Type B pancreatic cell (in vitro differentiated cells): ENCODE data around the gene DNM2. TPM values are rescaled to one million over a fixed set of nuclear protein-coding genes. Genes with fewer than 3 reads are reported as not detected.

Experiments
- DNase-seq: peaks from one replicate; pipeline ENCODE4 v3.0.0; 2021; ENCODE audit warnings: mixed read lengths; ENCODE audit not compliant: unreplicated experiment; ENCODE audit errors: extremely low spot score
- H3K27ac Mint-ChIP-seq: 2 replicates; pipeline ENCODE4 v1.8.0; 2021; ENCODE audit warnings: mild to moderate bottlenecking, mixed read lengths
- H3K27me3 Mint-ChIP-seq: 2 replicates; pipeline ENCODE4 v1.8.0; 2021; ENCODE audit warnings: mixed read lengths
- H3K36me3 Mint-ChIP-seq: 2 replicates; pipeline ENCODE4 v1.8.0; 2021; ENCODE audit warnings: mixed read lengths
- H3K4me1 Mint-ChIP-seq: one replicate; pipeline ENCODE4 v1.8.0; 2021; ENCODE audit warnings: mixed read lengths; ENCODE audit not compliant: unreplicated experiment
- H3K4me3 Mint-ChIP-seq: 2 replicates; pipeline ENCODE4 v1.8.0; 2021; ENCODE audit warnings: mild to moderate bottlenecking, mixed read lengths
- H3K9me3 Mint-ChIP-seq: 2 replicates; pipeline ENCODE4 v1.8.0; 2021; ENCODE audit warnings: mixed read lengths
- CTCF ChIP-seq: fragments of 200-600 bp; sonication (generic); conservative IDR thresholded peaks from 2 replicates; pipeline ENCODE4 v1.5.0; 2021; ENCODE audit warnings: antibody characterized with exemption, mild to moderate bottlenecking
- total RNA-seq: library from RNA; stranded (reverse); gene quantifications from 2 replicates; pipeline ENCODE4 v1.2.1, GENCODE V29; 2021; ENCODE audit warnings: low replicate concordance

Gene DNM2
- total RNA-seq, 1 donor from 2014 or later, result 119 TPM

GRCh38 chr19:10677751-10678150, 40.1 kb upstream of the DNM2 start:
- DNase-seq, result no peak
- H3K27me3 Mint-ChIP-seq, result no peaks in the 10 kb centered on the region
- H3K4me1 Mint-ChIP-seq, result no peaks in the 10 kb centered on the region
- peaks cover 18% of the 10 kb centered on the region for H3K36me3 Mint-ChIP-seq
- H3K4me3 Mint-ChIP-seq, result no peak overlapping the region
- no peak overlapping the region for H3K27ac Mint-ChIP-seq
- no peaks in the 10 kb centered on the region for H3K9me3 Mint-ChIP-seq
- no peak for TF ChIP-seq CTCF

- H3K4me3 Mint-ChIP-seq, result no peak overlapping the region
- H3K4me1 Mint-ChIP-seq, result no peaks in the 10 kb centered on the region
- H3K36me3 Mint-ChIP-seq, result peaks cover 11% of the 10 kb centered on the region
- H3K27ac Mint-ChIP-seq, result no peak overlapping the region
- H3K27me3 Mint-ChIP-seq, result no peaks in the 10 kb centered on the region
- TF ChIP-seq CTCF, result no peak
- H3K9me3 Mint-ChIP-seq, result no peaks in the 10 kb centered on the region
- no peak for DNase-seq
Observed at GRCh38 chr19:10678813-10679212, 39.1 kb upstream of the DNM2 start.

- DNase-seq, result no peak
- Mint-ChIP-seq H3K9me3 (no peaks in the 10 kb centered on the region), H3K4me1 (no peaks in the 10 kb centered on the region), H3K27me3 (no peaks in the 10 kb centered on the region), H3K36me3 (peaks cover 15% of the 10 kb centered on the region), H3K4me3 (no peak overlapping the region), H3K27ac (no peak overlapping the region)
- no peak for TF ChIP-seq CTCF
Observed at GRCh38 chr19:10679743-10680142, 38.1 kb upstream of the DNM2 start.

- H3K36me3 Mint-ChIP-seq, result peaks cover 12% of the 10 kb centered on the region
- no peak for TF ChIP-seq CTCF
- no peaks in the 10 kb centered on the region for H3K9me3 Mint-ChIP-seq
- no peak overlapping the region for H3K27ac Mint-ChIP-seq
- H3K27me3 Mint-ChIP-seq, result no peaks in the 10 kb centered on the region
- no peaks in the 10 kb centered on the region for H3K4me1 Mint-ChIP-seq
- H3K4me3 Mint-ChIP-seq, result no peak overlapping the region
- no peak for DNase-seq
Observed at GRCh38 chr19:10680545-10681135, 37.2 kb upstream of the DNM2 start.

- Mint-ChIP-seq H3K4me1 (no peaks in the 10 kb centered on the region), H3K4me3 (no peak overlapping the region), H3K9me3 (no peaks in the 10 kb centered on the region), H3K36me3 (peaks cover 12% of the 10 kb centered on the region), H3K27me3 (no peaks in the 10 kb centered on the region), H3K27ac (no peak overlapping the region)
- no peak for TF ChIP-seq CTCF
- DNase-seq, result no peak
Observed at GRCh38 chr19:10681658-10682057, 36.2 kb upstream of the DNM2 start.
